ENCODE results near the gene NOS1AP. TPM values are rescaled to one million over a fixed set of nuclear protein-coding genes. Genes with fewer than 3 reads are reported as not detected.

Gene NOS1AP
- total RNA-seq, 1 donor, result 0.18 TPM

GRCh38 chr1:162189345-162189744, 119.9 kb downstream of the NOS1AP start:
- no peak for DNase-seq (ENCODE audit: low read depth)

DNA sequence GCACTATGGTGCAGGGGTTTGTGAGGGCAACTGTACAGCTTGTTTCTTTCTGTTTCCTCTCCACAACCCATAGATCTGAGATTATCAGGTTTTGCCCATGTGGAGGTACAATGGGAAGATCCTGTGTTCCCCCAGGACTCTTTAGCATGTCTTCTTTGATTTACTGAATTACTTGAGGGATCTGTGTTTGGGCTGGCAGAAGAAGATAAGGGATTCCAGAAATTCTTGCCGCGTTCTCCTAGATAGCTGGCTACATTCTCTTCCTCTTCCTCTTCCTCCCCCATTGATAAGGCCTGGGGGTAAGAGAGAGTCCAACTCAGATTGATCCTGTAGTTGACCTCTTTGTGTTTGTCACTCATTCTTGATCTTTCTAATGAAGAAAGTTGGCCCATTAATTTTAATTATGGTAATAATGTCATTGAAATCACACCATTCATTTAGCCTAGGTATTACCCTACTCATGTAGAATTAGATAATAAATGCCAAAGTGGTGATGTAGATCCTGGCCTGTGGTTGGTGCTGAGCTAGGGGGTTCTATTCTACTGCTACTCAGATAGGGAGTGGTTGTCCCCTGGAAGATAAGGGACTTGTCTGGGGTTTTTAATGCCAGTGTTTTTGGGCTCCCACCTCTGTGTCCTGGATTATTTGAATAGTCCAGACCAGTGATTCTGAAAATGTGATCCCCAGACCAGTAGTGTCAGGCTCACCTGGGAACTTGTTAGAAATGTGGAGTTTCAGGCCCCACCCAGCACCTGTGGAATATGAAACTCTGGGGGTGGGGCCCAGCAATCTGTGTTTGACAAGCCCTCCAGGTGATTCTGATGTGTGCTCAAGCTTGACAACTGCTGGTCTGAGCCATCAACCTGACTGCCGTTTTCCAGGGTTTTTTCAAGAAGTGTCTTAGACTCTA, 122.2 kb downstream of the NOS1AP start:
- TF ChIP-seq CTCF (IDR thresholded peaks at IDR 0.05; ENCODE audit: insufficient read depth, low read length), result no peak
- no peak overlapping the region for H3K4me3 ChIP-seq (ENCODE audit: low read depth, low read length)
- no peak for DNase-seq (ENCODE audit: low read depth)

More at GRCh38 chr1:162189345-162189744, 119.9 kb downstream of the NOS1AP start:
- no peak overlapping the region for H3K4me3 ChIP-seq (ENCODE audit: low read depth, low read length)
- TF ChIP-seq CTCF (IDR thresholded peaks at IDR 0.05; ENCODE audit: insufficient read depth, low read length), result no peak

DNA sequence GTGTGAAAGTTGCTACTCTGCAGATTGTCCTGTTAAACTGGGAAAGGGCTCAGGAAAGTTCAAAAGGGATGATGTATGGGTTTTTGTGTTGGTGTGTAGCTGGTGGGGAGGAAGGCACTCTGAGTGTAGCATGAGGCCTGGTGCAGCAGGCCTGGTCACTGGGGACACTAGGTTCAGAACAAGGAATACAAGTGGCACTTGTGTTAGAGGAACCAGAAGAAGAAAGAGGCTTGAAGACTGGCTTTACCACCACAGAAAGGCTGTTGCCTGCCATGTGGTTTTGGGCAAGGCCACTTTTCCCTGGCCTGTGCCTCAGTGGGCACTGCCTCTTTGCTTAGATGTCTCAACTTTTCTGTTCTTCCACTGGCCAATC, 122.8 kb downstream of the NOS1AP start:
- no peak for TF ChIP-seq CTCF (IDR thresholded peaks at IDR 0.05; ENCODE audit: insufficient read depth, low read length)
- no peak for DNase-seq (ENCODE audit: low read depth)
- H3K4me3 ChIP-seq (ENCODE audit: low read depth, low read length), result no peak overlapping the region

- no peak for DNase-seq (ENCODE audit: low read depth)
- H3K4me3 ChIP-seq (ENCODE audit: low read depth, low read length), result no peak overlapping the region
- no peak for TF ChIP-seq CTCF (IDR thresholded peaks at IDR 0.05; ENCODE audit: insufficient read depth, low read length)
Measured at GRCh38 chr1:162192763-162193162, 123.3 kb downstream of the NOS1AP start.

GRCh38 chr1:162193221-162193620, 123.7 kb downstream of the NOS1AP start:
- no peak overlapping the region for H3K4me3 ChIP-seq (ENCODE audit: low read depth, low read length)
- no peak for DNase-seq (ENCODE audit: low read depth)
- TF ChIP-seq CTCF (IDR thresholded peaks at IDR 0.05; ENCODE audit: insufficient read depth, low read length), result no peak

- TF ChIP-seq CTCF (IDR thresholded peaks at IDR 0.05; ENCODE audit: insufficient read depth, low read length), result no peak
- DNase-seq (ENCODE audit: low read depth), result no peak
Measured at GRCh38 chr1:162193815-162194214, 124.3 kb downstream of the NOS1AP start.

More at GRCh38 chr1:162193815-162194214, 124.3 kb downstream of the NOS1AP start:
- no peak overlapping the region for H3K4me3 ChIP-seq (ENCODE audit: low read depth, low read length)

Data from fibroblast of the aortic adventitia (primary cell).